DND-41 (cell line): ENCODE data around the gene SLC25A51.

Experiments
- ATAC-seq: fragments of 200-7000 bp; cut with Tn5 transposase; 3 replicates; pipeline ENCODE4 v1.9.1; 2021; ENCODE audit warnings: low read depth; ENCODE audit not compliant: insufficient read depth
- DNase-seq: peaks from one replicate; pipeline ENCODE4 v3.0.0-alpha.2; 2020
- H2AFZ ChIP-seq: 2 replicates; pipeline ENCODE4 v1.6.0; 2012; ENCODE audit warnings: low read depth, low read length
- H3K27ac ChIP-seq: 2 replicates; pipeline ENCODE4 v1.5.1; 2012; ENCODE audit warnings: low read length, inconsistent platforms
- H3K27me3 ChIP-seq: fragments of 200-600 bp; sonication (generic); 2 replicates; pipeline ENCODE4 v1.6.0; 2012; ENCODE audit warnings: low read length, mild to moderate bottlenecking, inconsistent platforms; ENCODE audit not compliant: insufficient read depth, poor library complexity
- H3K36me3 ChIP-seq: 2 replicates; pipeline ENCODE4 v1.5.1; 2012; ENCODE audit warnings: low read length, inconsistent platforms; ENCODE audit not compliant: insufficient read depth
- H3K4me1 ChIP-seq: 2 replicates; pipeline ENCODE4 v1.5.1; 2012; ENCODE audit warnings: mild to moderate bottlenecking, low read length; ENCODE audit not compliant: insufficient read depth
- H3K4me2 ChIP-seq: 2 replicates; pipeline ENCODE4 v1.6.0; 2012; ENCODE audit warnings: mild to moderate bottlenecking, moderate library complexity, low read length, inconsistent platforms; ENCODE audit not compliant: insufficient read depth
- H3K4me3 ChIP-seq, 2 experiments: fragments of 200-600 bp in 1 of 2; shearing (Covaris generic) in 1 of 2; 2 replicates each; pipeline ENCODE4 v1.5.1; 2012 to 2016; ENCODE audit warnings: inconsistent platforms in 2 of 2, low read length in 2 of 2, mild to moderate bottlenecking in 2 of 2, low read depth in 1 of 2, moderate library complexity in 1 of 2
- H3K79me2 ChIP-seq: 2 replicates; pipeline ENCODE4 v1.6.0; 2012; ENCODE audit warnings: low read length, inconsistent platforms; ENCODE audit not compliant: insufficient read depth
- H3K9ac ChIP-seq: 2 replicates; pipeline ENCODE4 v1.6.0; 2012; ENCODE audit warnings: low read depth, mild to moderate bottlenecking, inconsistent platforms, low read length, moderate library complexity
- H3K9me3 ChIP-seq: 2 replicates; pipeline ENCODE4 v1.5.1; 2012; ENCODE audit warnings: low read length, moderate library complexity, mild to moderate bottlenecking, inconsistent platforms; ENCODE audit not compliant: insufficient read depth, severe bottlenecking
- H4K20me1 ChIP-seq: 2 replicates; pipeline ENCODE4 v1.6.0; 2012; ENCODE audit warnings: low read length; ENCODE audit not compliant: insufficient read depth
- CTCF ChIP-seq: IDR thresholded peaks from 2 replicates; pipeline ENCODE4 v1.5.1; 2012; ENCODE audit warnings: borderline replicate concordance, low read length, moderate library complexity, mild to moderate bottlenecking; ENCODE audit not compliant: poor library complexity, severe bottlenecking; ENCODE audit errors: extremely low read depth
- EZH2 ChIP-seq: IDR thresholded peaks from 3 replicates; pipeline ENCODE4 v1.6.1; 2012; ENCODE audit warnings: borderline replicate concordance, low read depth, mild to moderate bottlenecking, moderate library complexity, low read length, inconsistent platforms; ENCODE audit not compliant: severe bottlenecking

Gene SLC25A51

GRCh38 chr9:37856551-37856950, 47.4 kb downstream of the SLC25A51 start:
- TF ChIP-seq EZH2 = no peak
- no peaks in the 10 kb centered on the region for H3K79me2 ChIP-seq
- no peak overlapping the region for H3K27ac ChIP-seq
- DNase-seq (no peak), ATAC-seq (no peak)
- no peaks in the 10 kb centered on the region for H3K9me3 ChIP-seq
- H3K4me1 ChIP-seq = no peaks in the 10 kb centered on the region
- H4K20me1 ChIP-seq = no peaks in the 10 kb centered on the region
- no peak overlapping the region for H3K9ac ChIP-seq
- no peak overlapping the region for H3K4me2 ChIP-seq
- H3K4me3 ChIP-seq = no peak overlapping the region
- no peak overlapping the region for H2AFZ ChIP-seq
- no peaks in the 10 kb centered on the region for H3K27me3 ChIP-seq
- peaks cover 51% of the 10 kb centered on the region for H3K36me3 ChIP-seq

GRCh38 chr9:37852222-37852621, 51.7 kb downstream of the SLC25A51 start:
- Histone ChIP-seq H3K9me3 (no peaks in the 10 kb centered on the region), H4K20me1 (no peaks in the 10 kb centered on the region)
- no peak for ATAC-seq

GRCh38 chr9:37840560-37841194, 63.2 kb downstream of the SLC25A51 start:
- no peaks in the 10 kb centered on the region for H3K79me2 ChIP-seq
- TF ChIP-seq EZH2 (no peak), CTCF (no peak)
- H3K9ac ChIP-seq = no peak overlapping the region
- no peak overlapping the region for H3K4me2 ChIP-seq
- H3K27ac ChIP-seq = no peak overlapping the region
- peaks cover 26% of the 10 kb centered on the region for H3K36me3 ChIP-seq
- H4K20me1 ChIP-seq = no peaks in the 10 kb centered on the region
- no peaks in the 10 kb centered on the region for H3K27me3 ChIP-seq
- H3K4me3 ChIP-seq = no peak overlapping the region
- no peaks in the 10 kb centered on the region for H3K4me1 ChIP-seq
- H3K9me3 ChIP-seq = no peaks in the 10 kb centered on the region
- no peak for DNase-seq
- no peak overlapping the region for H2AFZ ChIP-seq
- no peak for ATAC-seq

More at GRCh38 chr9:37852222-37852621, 51.7 kb downstream of the SLC25A51 start:
- no peak for TF ChIP-seq EZH2
- TF ChIP-seq CTCF = no peak
- DNase-seq = no peak
- H3K4me3 ChIP-seq = no peak overlapping the region
- H3K4me2 ChIP-seq = no peak overlapping the region
- no peak overlapping the region for H3K9ac ChIP-seq
- H3K79me2 ChIP-seq = no peaks in the 10 kb centered on the region
- no peaks in the 10 kb centered on the region for H3K4me1 ChIP-seq
- peaks cover 24% of the 10 kb centered on the region; the same call in 1 of the 2 replicates for H3K36me3 ChIP-seq
- H2AFZ ChIP-seq = no peak overlapping the region
- no peak overlapping the region for H3K27ac ChIP-seq
- no peaks in the 10 kb centered on the region for H3K27me3 ChIP-seq

- H4K20me1 ChIP-seq = no peaks in the 10 kb centered on the region
- H3K4me3 ChIP-seq = no peak overlapping the region
- peaks cover 24% of the 10 kb centered on the region for H3K36me3 ChIP-seq
- H2AFZ ChIP-seq = no peak overlapping the region
- no peak overlapping the region for H3K27ac ChIP-seq
- H3K4me2 ChIP-seq = no peak overlapping the region
- H3K27me3 ChIP-seq = no peaks in the 10 kb centered on the region
- H3K79me2 ChIP-seq = 0 out of 2 replicates have a peak, but pooled peaks cover 1% of the 10 kb centered on the region
- H3K4me1 ChIP-seq = no peaks in the 10 kb centered on the region
- TF ChIP-seq EZH2 = no peak
- no peak for TF ChIP-seq CTCF
- ATAC-seq (no peak), DNase-seq (no peak)
- no peak overlapping the region for H3K9ac ChIP-seq
- no peaks in the 10 kb centered on the region for H3K9me3 ChIP-seq
These were observed 64.1 kb downstream of the SLC25A51 start for GRCh38 chr9:37839496-37840461.
